GM23338 (cell line): ENCODE results near the gene ATP1B2. TPM values are rescaled to one million over a fixed set of nuclear protein-coding genes. Genes with fewer than 3 reads are reported as not detected.
A peak's percentile ranks its signal among the peaks of the same experiment; 100 is the strongest.

Experiments used
- ATAC-seq: fragments of 200-7000 bp; cut with Tn5 transposase; 3 replicates; pipeline ENCODE4 v1.9.1; 2020
- DNase-seq: peaks from one replicate; pipeline ENCODE4 v3.0.0-alpha.2; 2015; ENCODE audit warnings: low spot score
- H2AFZ ChIP-seq: fragments of 200-600 bp; sonication (generic); 2 replicates; pipeline ENCODE4 v1.8.0; 2016; ENCODE audit warnings: antibody characterized with exemption, mild to moderate bottlenecking, moderate library complexity
- H3F3A ChIP-seq: fragments of 200-600 bp; sonication (generic); replicated peaks from 2 replicates; pipeline ENCODE4 v1.8.0; 2017; ENCODE audit warnings: antibody characterized with exemption, mixed run types, low read depth
- H3K27ac ChIP-seq: fragments of 200-600 bp; sonication (generic); 2 replicates; pipeline ENCODE4 v1.6.1; 2016; ENCODE audit warnings: low read depth
- H3K27me3 ChIP-seq: fragments of 200-600 bp; sonication (generic); 2 replicates; pipeline ENCODE4 v1.8.0; 2016; ENCODE audit warnings: mild to moderate bottlenecking, mixed run types, moderate library complexity; ENCODE audit not compliant: insufficient read depth
- H3K36me3 ChIP-seq: fragments of 200-600 bp; sonication (generic); 2 replicates; pipeline ENCODE4 v1.8.0; 2016; ENCODE audit warnings: mild to moderate bottlenecking; ENCODE audit not compliant: insufficient read depth
- H3K4me1 ChIP-seq: fragments of 200-600 bp; sonication (generic); 2 replicates; pipeline ENCODE4 v1.8.0; 2016; ENCODE audit warnings: mild to moderate bottlenecking, moderate library complexity; ENCODE audit not compliant: insufficient read depth
- H3K4me2 ChIP-seq: fragments of 200-600 bp; sonication (generic); 2 replicates; pipeline ENCODE4 v1.7.1; 2017; ENCODE audit warnings: mixed run types
- H3K4me3 ChIP-seq: fragments of 200-600 bp; sonication (generic); 2 replicates; pipeline ENCODE4 v1.6.1; 2016; ENCODE audit warnings: mixed run types
- H3K79me2 ChIP-seq: fragments of 200-600 bp; sonication (generic); replicated peaks from 2 replicates; pipeline ENCODE4 v1.8.0; 2017; ENCODE audit warnings: mild to moderate bottlenecking; ENCODE audit not compliant: insufficient read depth
- H3K9me2 ChIP-seq: fragments of 200-600 bp; sonication (generic); 2 replicates; pipeline ENCODE4 v1.8.0; 2017; ENCODE audit not compliant: insufficient read depth
- H4K20me1 ChIP-seq: fragments of 200-600 bp; sonication (generic); replicated peaks from 2 replicates; pipeline ENCODE4 v1.8.0; 2017; ENCODE audit warnings: mild to moderate bottlenecking; ENCODE audit not compliant: insufficient read depth
- H3K27ac Mint-ChIP-seq: 2 replicates; pipeline ENCODE4 v1.8.0; 2020; ENCODE audit warnings: inconsistent platforms, mild to moderate bottlenecking, moderate library complexity, mixed read lengths
- H3K27me3 Mint-ChIP-seq: 3 replicates; pipeline ENCODE4 v1.8.0; 2022; ENCODE audit warnings: low read depth, mild to moderate bottlenecking, moderate library complexity, mixed read lengths, inconsistent platforms; ENCODE audit not compliant: insufficient read depth, poor library complexity
- H3K36me3 Mint-ChIP-seq: 3 replicates; pipeline ENCODE4 v1.8.0; 2021; ENCODE audit warnings: low read depth, mild to moderate bottlenecking, inconsistent platforms, moderate library complexity, mixed read lengths
- H3K4me1 Mint-ChIP-seq: 3 replicates; pipeline ENCODE4 v1.8.0; 2020; ENCODE audit warnings: mild to moderate bottlenecking, inconsistent platforms, mixed read lengths
- H3K4me3 Mint-ChIP-seq: 3 replicates; pipeline ENCODE4 v1.8.0; 2021; ENCODE audit warnings: moderate library complexity, mild to moderate bottlenecking, inconsistent platforms, mixed read lengths
- H3K9me3 Mint-ChIP-seq: 3 replicates; pipeline ENCODE4 v1.8.0; 2020; ENCODE audit warnings: moderate library complexity, mild to moderate bottlenecking, inconsistent platforms, mixed read lengths
- ETS1 ChIP-seq: IDR thresholded peaks from 2 replicates; pipeline ENCODE4 v1.6.1; 2016; ENCODE audit warnings: antibody characterized with exemption
- POLR2AphosphoS5 ChIP-seq: IDR thresholded peaks from 2 replicates; pipeline ENCODE4 v1.6.1; 2016; ENCODE audit warnings: antibody characterized with exemption, low read depth
- REST ChIP-seq: IDR thresholded peaks from one replicate; pipeline ENCODE4 v1.6.1; 2018; ENCODE audit warnings: antibody characterized with exemption; ENCODE audit not compliant: unreplicated experiment
- ZNF331 ChIP-seq: fragments of 250-450 bp; sonication (Bioruptor Pico); IDR thresholded peaks from 2 replicates; pipeline ENCODE4 v1.5.0; 2020; ENCODE audit warnings: low read depth, mild to moderate bottlenecking, moderate library complexity
- ZNF462 ChIP-seq: fragments of 250-450 bp; sonication (Bioruptor Pico); IDR thresholded peaks from 2 replicates; pipeline ENCODE4 v1.5.0; 2020; ENCODE audit warnings: mild to moderate bottlenecking, moderate library complexity
- polyA plus RNA-seq: library from polyadenylated mRNA; unstranded; fragments of >200 nt; fragmentation: Nextera tagmentation; extraction: Ambion mirVana; gene quantifications from 2 replicates; pipeline ENCODE4 v1.2.1, GENCODE V29; 2016
- total RNA-seq: library from RNA; depleted of rRNA; stranded (reverse); fragments of >200 nt; shearing (Covaris generic); gene quantifications from 2 replicates; pipeline ENCODE4 v1.2.3, GENCODE V29; 2014

The ATP1B2 gene
- total and polyA plus RNA-seq, 2 experiments from 2014 or later = 14.9 to 33.1 TPM

DNA sequence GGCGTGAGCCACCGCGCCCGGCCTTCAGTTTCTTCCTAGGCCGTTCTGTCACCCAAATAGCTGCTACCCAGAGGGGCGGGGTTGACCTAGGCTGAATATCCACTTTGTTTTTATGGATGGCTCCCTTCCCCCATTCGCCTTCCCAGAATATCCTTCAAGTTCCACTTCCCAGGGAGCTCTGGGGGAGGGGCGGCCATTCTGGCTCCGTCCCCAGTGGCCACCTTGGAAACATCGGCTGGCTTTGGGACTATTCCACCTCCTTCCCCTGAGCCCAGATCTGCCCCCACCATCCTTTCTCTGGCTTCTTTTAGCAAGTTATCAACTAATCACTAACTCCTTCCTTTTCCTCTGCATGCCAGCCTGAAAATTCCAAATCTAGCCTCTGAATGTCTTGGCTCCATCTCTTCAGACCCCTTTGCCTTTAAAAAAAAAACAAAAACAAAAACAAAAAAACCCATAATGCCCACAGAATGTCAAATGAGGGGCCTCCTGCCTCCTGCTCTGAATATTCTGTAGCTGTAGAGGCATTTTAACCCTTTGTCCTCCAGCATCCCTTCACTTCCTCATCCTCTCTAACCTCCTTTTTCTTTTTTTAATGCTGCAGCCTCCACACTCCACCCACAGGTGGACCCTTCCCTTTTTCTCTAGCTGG is 6.4 kb downstream of the ATP1B2 start (continued):
- TF ChIP-seq ZNF462 (CRISPR knock-in tag) (no peak; the same call in 1 of the 2 replicates), POLR2AphosphoS5 (peak; percentile 44; the same call in 1 of the 2 replicates)

GRCh38 chr17:7667656-7668406 is 17.1 kb downstream of the ATP1B2 start:
- H3K4me1 Mint-ChIP-seq = peaks cover 5% of the 10 kb centered on the region; the same call in 1 of the 3 replicates
- no peak overlapping the region; the same call in 2 of the 3 replicates for H3K4me3 Mint-ChIP-seq
- Histone ChIP-seq H3K9me2 (no peaks in the 10 kb centered on the region), H3K4me3 (no peak overlapping the region), H2AFZ (no peak overlapping the region), H3K36me3 (peaks cover 41% of the 10 kb centered on the region), H4K20me1 (peaks cover 8% of the 10 kb centered on the region), H3K27ac (no peak overlapping the region), H3K79me2 (no peaks in the 10 kb centered on the region), H3K4me2 (no peak overlapping the region), H3K4me1 (peaks cover 6% of the 10 kb centered on the region; the same call in 1 of the 2 replicates), H3K27me3 (no peaks in the 10 kb centered on the region), H3F3A (peaks cover 10% of the 10 kb centered on the region; the same call in 1 of the 2 replicates)
- H3K9me3 Mint-ChIP-seq = no peaks in the 10 kb centered on the region
- no peak for DNase-seq
- peak; percentile 66 for ATAC-seq
- H3K27me3 Mint-ChIP-seq = peaks cover 5% of the 10 kb centered on the region
- no peak overlapping the region for H3K27ac Mint-ChIP-seq
- peaks cover 59% of the 10 kb centered on the region for H3K36me3 Mint-ChIP-seq
- no peak for TF ChIP-seq ETS1
- TF ChIP-seq ZNF331 (CRISPR knock-in tag) = no peak
- no peak for TF ChIP-seq REST
